Parathyroid adenoma (tissue), 2 donors: Measurements from ENCODE around the gene TNFAIP8.

Source experiments
- H2AFZ ChIP-seq: fragments of 300-600 bp; sonication (generic); one replicate; pipeline ENCODE4 v1.7.0; 2017; ENCODE audit warnings: antibody characterized with exemption, mild to moderate bottlenecking
- H3K27ac ChIP-seq: fragments of 300-600 bp; sonication (generic); one replicate; pipeline ENCODE4 v1.7.0; 2017
- H3K27me3 ChIP-seq: fragments of 300-600 bp; sonication (generic); one replicate; pipeline ENCODE4 v1.7.0; 2017; ENCODE audit warnings: low read length; ENCODE audit not compliant: control insufficient read depth, insufficient read depth
- H3K36me3 ChIP-seq: fragments of 300-600 bp; sonication (generic); one replicate; pipeline ENCODE4 v1.7.0; 2017; ENCODE audit warnings: low read length; ENCODE audit not compliant: control insufficient read depth, insufficient read depth
- H3K4me1 ChIP-seq: fragments of 300-600 bp; sonication (generic); one replicate; pipeline ENCODE4 v1.7.0; 2017; ENCODE audit warnings: control low read depth
- H3K4me2 ChIP-seq: fragments of 300-600 bp; sonication (generic); one replicate; pipeline ENCODE4 v1.7.0; 2017; ENCODE audit warnings: low read length
- H3K4me3 ChIP-seq: fragments of 300-600 bp; sonication (generic); one replicate; pipeline ENCODE4 v1.7.0; 2017; ENCODE audit warnings: low read depth, low read length
- H3K79me2 ChIP-seq: fragments of 300-600 bp; sonication (generic); one replicate; pipeline ENCODE4 v1.7.0; 2017; ENCODE audit warnings: control low read depth
- H3K9ac ChIP-seq: fragments of 300-600 bp; sonication (generic); one replicate; pipeline ENCODE4 v1.7.0; 2017; ENCODE audit warnings: mild to moderate bottlenecking
- H3K9me3 ChIP-seq: fragments of 300-600 bp; sonication (generic); one replicate; pipeline ENCODE4 v1.7.0; 2017; ENCODE audit warnings: low read length; ENCODE audit not compliant: control insufficient read depth
- CTCF ChIP-seq: fragments of 300-600 bp; sonication (generic); IDR thresholded peaks from one replicate; pipeline ENCODE4 v1.7.0; 2017; ENCODE audit warnings: antibody characterized with exemption, mild to moderate bottlenecking
- donor health status: primary hyperparathyroidism.

TNFAIP8 gene

GRCh38 chr5:119383008-119383407 is 27.2 kb downstream of the TNFAIP8 start:
- H3K27ac ChIP-seq: no peak overlapping the region
- TF ChIP-seq CTCF: no peak
- H3K36me3 ChIP-seq: no peaks in the 10 kb centered on the region
- H3K4me1 ChIP-seq: no peaks in the 10 kb centered on the region
- no peak overlapping the region for H2AFZ ChIP-seq
- no peaks in the 10 kb centered on the region for H3K27me3 ChIP-seq
- H3K9ac ChIP-seq: no peak overlapping the region
- no peak overlapping the region for H3K4me2 ChIP-seq
- no peaks in the 10 kb centered on the region for H3K9me3 ChIP-seq
- H3K79me2 ChIP-seq: no peaks in the 10 kb centered on the region
- H3K4me3 ChIP-seq: no peak overlapping the region

GRCh38 chr5:119385136-119385535 is 29.3 kb downstream of the TNFAIP8 start:
- no peak overlapping the region for H3K9ac ChIP-seq
- TF ChIP-seq CTCF: no peak

GRCh38 chr5:119385536-119386128 is 29.8 kb downstream of the TNFAIP8 start:
- Histone ChIP-seq H3K9me3 (no peaks in the 10 kb centered on the region), H3K9ac (no peak overlapping the region), H3K27me3 (no peaks in the 10 kb centered on the region), H3K36me3 (no peaks in the 10 kb centered on the region), H3K4me2 (no peak overlapping the region), H3K79me2 (no peaks in the 10 kb centered on the region), H3K4me3 (no peak overlapping the region), H2AFZ (no peak overlapping the region), H3K27ac (no peak overlapping the region), H3K4me1 (no peaks in the 10 kb centered on the region)
- no peak for TF ChIP-seq CTCF

More at GRCh38 chr5:119385136-119385535, 29.3 kb downstream of the TNFAIP8 start:
- H2AFZ ChIP-seq: no peak overlapping the region
- no peaks in the 10 kb centered on the region for H3K4me1 ChIP-seq
- no peak overlapping the region for H3K4me3 ChIP-seq
- H3K36me3 ChIP-seq: no peaks in the 10 kb centered on the region
- no peaks in the 10 kb centered on the region for H3K9me3 ChIP-seq
- H3K27ac ChIP-seq: no peak overlapping the region
- no peak overlapping the region for H3K4me2 ChIP-seq
- no peaks in the 10 kb centered on the region for H3K79me2 ChIP-seq
- no peaks in the 10 kb centered on the region for H3K27me3 ChIP-seq

GRCh38 chr5:119386596-119387344 is 31.0 kb downstream of the TNFAIP8 start:
- Histone ChIP-seq H3K4me1 (no peaks in the 10 kb centered on the region), H3K9me3 (no peaks in the 10 kb centered on the region), H3K4me3 (no peak overlapping the region), H3K36me3 (no peaks in the 10 kb centered on the region), H3K4me2 (no peak overlapping the region), H2AFZ (no peak overlapping the region), H3K27ac (no peak overlapping the region), H3K9ac (no peak overlapping the region), H3K79me2 (no peaks in the 10 kb centered on the region), H3K27me3 (no peaks in the 10 kb centered on the region)
- TF ChIP-seq CTCF: no peak
